ENCODE results near the gene SPAG16.
"Not testable (repeated sequence)": the region's sequence is repeated elsewhere in the genome, so short reads cannot be mapped to it uniquely, and the experiment has no call there.

The SPAG16 gene

GRCh38 chr2:213274143-213274542, 10.1 kb upstream of the SPAG16 start:
- no peak for DNase-seq

GRCh38 chr2:213275265-213275664, 9.0 kb upstream of the SPAG16 start:
- DNase-seq = no peak

GRCh38 chr2:213277134-213277533, 7.1 kb upstream of the SPAG16 start:
- DNase-seq = not testable (repeated sequence)

GRCh38 chr2:213279116-213279620, 5.1 kb upstream of the SPAG16 start:
- DNase-seq = no peak

GRCh38 chr2:213279971-213280370, 4.3 kb upstream of the SPAG16 start:
- DNase-seq = no peak

GRCh38 chr2:213281156-213281555, 3.1 kb upstream of the SPAG16 start:
- no peak for DNase-seq

- DNase-seq = no peak
These were observed 1.1 kb downstream of the SPAG16 start for GRCh38 chr2:213285404-213285803.

- DNase-seq = no peak
These were observed 1.9 kb downstream of the SPAG16 start for GRCh38 chr2:213286161-213286560.

GRCh38 chr2:213288913-213289700, 4.8 kb downstream of the SPAG16 start:
- DNase-seq = no peak

GRCh38 chr2:213290501-213290900, 6.2 kb downstream of the SPAG16 start:
- DNase-seq = no peak

GRCh38 chr2:213296270-213296669, 12.0 kb downstream of the SPAG16 start:
- no peak for DNase-seq

- no peak for DNase-seq
These were observed 22.2 kb downstream of the SPAG16 start for GRCh38 chr2:213306316-213306942.

- no peak for DNase-seq
These were observed 31.1 kb downstream of the SPAG16 start for GRCh38 chr2:213315168-213315876.

- DNase-seq = no peak
These were observed 31.9 kb downstream of the SPAG16 start for GRCh38 chr2:213316001-213316735.

GRCh38 chr2:213317929-213318328, 33.7 kb downstream of the SPAG16 start:
- no peak for DNase-seq

GRCh38 chr2:213320604-213321003, 36.3 kb downstream of the SPAG16 start:
- no peak for DNase-seq

- DNase-seq = no peak
These were observed 52.0 kb downstream of the SPAG16 start for GRCh38 chr2:213336253-213336770.

GRCh38 chr2:213353419-213353818, 69.2 kb downstream of the SPAG16 start:
- no peak for DNase-seq

GRCh38 chr2:213376644-213377043, 92.4 kb downstream of the SPAG16 start:
- no peak for DNase-seq

- DNase-seq = not testable (repeated sequence)
These were observed 122.8 kb downstream of the SPAG16 start for GRCh38 chr2:213407027-213407426.

- DNase-seq = not testable (repeated sequence)
These were observed 124.3 kb downstream of the SPAG16 start for GRCh38 chr2:213408426-213409070.

- DNase-seq = not testable (repeated sequence)
These were observed 126.4 kb downstream of the SPAG16 start for GRCh38 chr2:213410687-213411086.

Measured in retina (tissue), 1 donor.